HG02588 (cell line): ENCODE data around the gene ZFAND5.
A peak's percentile ranks its signal among the peaks of the same experiment; 100 is the strongest.

ENCODE experiments used
- ATAC-seq: cut with Tn5 transposase; IDR thresholded peaks from one replicate; pipeline ENCODE4 v1.9.1; 2021; ENCODE audit warnings: mild to moderate bottlenecking, moderate library complexity; ENCODE audit not compliant: unreplicated experiment

The ZFAND5 gene

DNA sequence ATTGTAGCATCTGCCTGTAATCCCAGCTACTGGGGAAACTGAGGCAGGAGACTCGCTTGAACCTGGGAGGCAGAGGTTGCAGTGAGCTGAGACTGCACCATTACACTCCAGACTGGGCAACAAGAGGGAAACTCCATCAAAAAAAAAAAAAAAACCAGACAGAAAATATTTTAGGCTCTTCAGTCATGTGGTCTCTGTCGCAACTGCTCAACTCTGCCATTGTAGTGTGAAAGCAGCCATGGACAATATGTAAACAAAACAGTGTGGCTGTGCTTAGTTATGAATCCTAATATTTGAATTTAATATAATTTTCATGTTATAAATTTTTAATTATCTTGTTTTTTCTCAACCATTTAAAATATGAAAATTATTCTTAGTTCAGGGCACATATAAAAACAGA, 38.4 kb downstream of the ZFAND5 start:
- ATAC-seq = no peak

GRCh38 chr9:72324974-72325373, 40.0 kb downstream of the ZFAND5 start:
- no peak for ATAC-seq

GRCh38 chr9:72322678-72323077, 42.3 kb downstream of the ZFAND5 start:
- ATAC-seq = no peak

DNA sequence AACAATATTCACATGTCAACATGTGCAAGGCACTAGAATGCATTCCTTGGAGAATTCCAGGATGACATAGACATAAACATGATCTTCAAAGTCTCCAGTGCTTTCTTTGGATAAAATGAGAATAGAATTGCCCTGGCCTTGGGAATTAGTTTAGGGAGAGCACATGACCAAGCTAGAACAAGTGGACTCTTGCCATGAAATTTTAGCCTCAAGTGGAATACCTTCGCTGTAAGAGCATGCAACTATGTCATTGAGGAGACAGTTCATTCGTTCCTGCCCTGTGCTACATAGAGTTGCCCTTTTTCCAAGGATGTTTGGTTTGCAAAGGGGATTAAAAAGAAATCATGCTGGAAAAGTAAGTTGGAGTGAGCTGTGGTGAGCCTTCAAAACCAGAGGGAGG, 42.7 kb downstream of the ZFAND5 start:
- no peak for ATAC-seq

DNA sequence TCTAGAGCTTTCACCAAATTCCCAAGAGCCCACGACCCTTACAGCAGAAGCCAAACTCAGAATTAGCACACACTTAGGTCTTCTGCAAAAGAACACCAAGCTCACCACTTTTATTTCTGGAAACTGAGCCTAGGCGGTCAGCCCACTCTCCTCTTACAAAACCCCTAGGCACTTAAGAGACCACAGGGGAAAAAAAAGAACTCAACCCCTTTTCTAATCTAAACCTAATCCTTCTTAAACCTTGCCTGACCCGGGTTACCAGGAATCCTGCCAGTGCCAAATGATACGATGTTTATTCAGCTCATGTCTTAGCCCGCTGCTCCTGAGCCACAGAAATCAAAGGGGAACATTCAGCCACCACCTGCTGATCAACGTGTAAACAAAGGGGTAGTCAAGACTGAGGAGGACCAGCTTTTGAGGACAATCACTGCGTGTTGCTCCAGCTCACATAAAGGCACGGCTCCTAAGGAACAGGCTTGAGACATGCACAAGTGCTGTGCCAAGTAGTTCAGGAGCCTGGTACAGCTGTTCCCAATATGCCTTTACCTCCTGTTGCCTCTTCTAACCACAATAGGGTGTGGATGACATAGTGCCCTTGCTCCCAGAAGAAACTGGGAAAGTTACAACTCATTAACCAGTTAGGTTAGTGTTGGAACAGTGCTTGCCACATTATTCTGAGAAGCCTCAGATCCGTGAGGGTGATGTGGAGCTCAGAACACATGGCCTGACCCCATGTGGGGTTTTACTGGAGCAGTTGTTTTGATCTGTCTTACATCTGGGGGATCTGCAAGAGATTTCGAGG, 49.3 kb downstream of the ZFAND5 start:
- no peak for ATAC-seq

GRCh38 chr9:72315089-72315509, 49.9 kb downstream of the ZFAND5 start:
- ATAC-seq = no peak

DNA sequence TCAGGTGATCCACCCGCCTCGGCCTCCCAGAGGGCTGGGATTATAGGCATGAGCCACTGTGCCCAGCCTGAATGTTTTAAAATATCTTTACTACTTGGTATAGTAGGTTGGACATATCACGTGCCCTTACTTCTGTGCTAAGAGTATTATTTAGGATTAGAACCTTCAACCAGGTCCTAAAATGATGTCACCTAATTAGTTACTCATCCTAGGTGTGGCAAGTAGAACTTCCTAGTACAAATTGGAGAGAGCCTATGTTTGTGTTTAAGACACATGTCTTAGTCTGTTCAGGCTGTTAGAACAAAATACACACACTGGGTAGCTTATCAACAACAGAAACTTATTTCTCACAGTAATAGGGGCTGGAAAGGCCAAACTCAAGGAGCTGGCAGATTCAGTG, 51.5 kb downstream of the ZFAND5 start:
- ATAC-seq = no peak

DNA sequence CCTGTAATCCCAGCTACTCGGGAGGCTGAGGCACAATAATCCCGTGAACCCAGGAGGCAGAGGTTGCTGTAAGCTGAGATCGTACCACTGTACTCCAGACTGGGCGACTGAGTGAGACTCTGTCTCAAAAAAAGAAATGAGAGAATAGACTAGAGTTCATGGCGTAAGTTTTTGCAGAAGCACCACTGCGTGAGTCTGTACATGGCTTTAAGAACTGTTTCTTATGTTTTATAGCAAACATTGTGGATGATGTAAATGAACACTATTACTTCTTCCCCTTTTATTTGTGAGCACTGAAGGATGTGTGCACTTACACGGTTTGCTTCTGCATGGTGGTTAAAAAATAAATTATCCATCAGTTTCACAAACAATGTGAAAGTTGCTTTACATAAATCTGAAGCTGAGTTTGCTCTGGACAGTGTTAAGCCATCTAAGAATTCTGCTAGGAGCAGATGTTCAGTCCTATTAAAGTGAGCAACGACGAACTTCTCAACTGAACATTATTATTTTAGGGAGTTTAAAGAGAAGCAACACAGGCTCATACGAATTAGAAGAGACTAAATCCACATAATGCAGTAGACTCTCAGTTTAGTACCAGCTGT, 52.5 kb downstream of the ZFAND5 start:
- ATAC-seq = no peak

DNA sequence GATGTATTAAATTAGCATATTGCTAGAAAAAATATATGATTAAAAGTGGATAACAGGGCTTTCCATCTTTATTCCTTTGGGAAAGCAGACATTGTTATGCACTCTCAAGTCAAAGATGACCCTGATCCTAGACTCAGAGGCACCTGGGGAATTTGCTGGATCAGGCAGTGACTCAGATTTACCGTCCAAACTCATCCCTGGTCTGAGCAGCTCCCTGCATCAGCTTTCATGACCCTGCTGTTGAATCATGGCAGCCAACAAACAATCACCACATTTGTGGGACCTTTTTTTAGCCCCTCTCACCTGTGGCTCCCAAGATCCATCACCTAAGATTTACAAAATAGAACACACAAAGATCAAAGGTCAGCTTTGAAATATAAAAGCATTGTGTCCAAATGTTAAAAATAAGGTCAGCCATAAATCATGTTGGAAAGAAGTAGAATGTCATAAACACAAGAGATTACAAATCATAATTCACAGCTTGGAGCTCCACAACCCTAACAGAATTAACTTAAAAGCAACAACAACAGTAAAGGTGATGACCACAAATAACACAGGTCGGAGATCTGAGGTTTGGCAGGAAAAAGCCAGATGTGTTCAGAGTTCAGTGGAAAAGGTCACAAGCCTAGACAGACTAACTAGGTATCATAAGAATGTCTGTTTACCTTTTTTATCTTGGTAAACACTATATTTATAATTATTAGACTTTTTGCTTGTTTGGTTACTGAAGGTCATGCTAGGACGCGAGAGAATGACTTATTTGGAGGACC, 55.5 kb downstream of the ZFAND5 start:
- ATAC-seq = no peak

DNA sequence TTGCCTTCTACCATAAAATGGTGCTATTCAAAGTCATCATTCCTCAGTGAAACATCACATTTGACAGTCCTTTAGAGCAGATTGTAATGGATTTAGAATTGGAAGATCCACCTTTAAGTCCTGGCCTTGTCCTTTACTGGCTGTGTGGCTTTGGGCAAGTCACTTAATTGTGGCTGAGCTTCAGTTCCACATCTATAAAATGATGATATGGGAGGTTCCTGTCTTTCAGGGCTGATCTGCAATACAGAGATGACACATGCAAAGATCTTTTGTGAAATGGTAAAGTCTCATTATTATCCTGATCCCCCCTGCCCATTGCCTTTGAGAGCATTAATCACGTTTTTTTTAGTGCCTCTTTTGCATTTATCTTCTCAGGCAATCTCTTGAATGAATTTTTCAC, 58.2 kb downstream of the ZFAND5 start:
- no peak for ATAC-seq

GRCh38 chr9:72305707-72306106, 59.3 kb downstream of the ZFAND5 start:
- ATAC-seq = no peak

DNA sequence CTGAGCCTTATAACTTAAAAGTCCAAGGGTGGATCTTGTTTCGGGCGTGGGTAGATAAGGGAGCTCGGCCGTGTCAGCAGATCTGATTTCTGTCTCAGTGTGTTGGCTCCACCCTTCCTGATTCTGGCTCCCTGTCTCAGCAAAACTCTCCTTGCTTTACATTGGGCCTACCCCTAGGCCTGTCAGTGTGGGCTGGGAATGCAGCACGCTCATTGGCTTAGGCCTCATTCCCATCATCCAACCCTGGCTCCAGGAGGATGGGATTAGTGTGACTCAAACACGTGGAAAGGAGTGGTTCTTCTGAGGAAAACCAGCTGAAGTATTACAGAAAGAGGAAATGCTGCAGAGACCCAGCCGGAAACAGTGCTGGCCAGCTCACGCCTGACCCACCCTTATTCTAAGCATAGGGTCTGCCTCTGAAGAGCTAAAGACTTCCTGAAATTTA, 59.9 kb downstream of the ZFAND5 start:
- peak; percentile 79 for ATAC-seq

GRCh38 chr9:72304538-72304937, 60.5 kb downstream of the ZFAND5 start:
- no peak for ATAC-seq
